Inferior parietal cortex (tissue), 1 donor: Measurements from ENCODE around the gene ZNF226.
"Not testable (repeated sequence)": the region's sequence is repeated elsewhere in the genome, so short reads cannot be mapped to it uniquely, and the experiment has no call there.

Experiments used
- DNase-seq: peaks from one replicate; pipeline ENCODE4 v3.0.0-alpha.2; 2016; ENCODE audit errors: extremely low spot score

The ZNF226 gene

GRCh38 chr19:44164673-44165512, at the start of gene ZNF226:
Gene ZNF226, plus strand, starts transcription at chr19:44165100. Its CDS starts 4,981 bp downstream, at chr19:44170081.
- DNase-seq, result peak; percentile 99

- DNase-seq, result not testable (repeated sequence)
These were observed 43.7 kb upstream of the ZNF226 start for GRCh38 chr19:44121162-44121561.

GRCh38 chr19:44131955-44132354, 32.9 kb upstream of the ZNF226 start:
- DNase-seq, result no peak

- DNase-seq, result peak; percentile 96
These were observed 23.5 kb upstream of the ZNF226 start, which contains the start of gene ZNF234 for GRCh38 chr19:44141191-44142058. Gene ZNF234, plus strand, starts transcription at chr19:44141554. Its CDS starts 3,079 bp downstream, at chr19:44144633.

GRCh38 chr19:44142059-44142433, 22.9 kb upstream of the ZNF226 start:
- DNase-seq, result no peak

GRCh38 chr19:44149776-44150175, 15.1 kb upstream of the ZNF226 start:
- no peak for DNase-seq

GRCh38 chr19:44151491-44151890, 13.4 kb upstream of the ZNF226 start:
- DNase-seq, result no peak

- no peak for DNase-seq
These were observed 8.4 kb upstream of the ZNF226 start for GRCh38 chr19:44156475-44156874.

GRCh38 chr19:44163789-44164188, 1.1 kb upstream of the ZNF226 start:
- DNase-seq, result no peak

GRCh38 chr19:44164327-44164672, 600 bp upstream of the ZNF226 start:
- DNase-seq, result no peak

- DNase-seq, result not testable (repeated sequence)
These were observed 5.8 kb downstream of the ZNF226 start for GRCh38 chr19:44170660-44171059.

- no peak for DNase-seq
These were observed 11.7 kb downstream of the ZNF226 start for GRCh38 chr19:44176590-44176989.

GRCh38 chr19:44180968-44181367, 16.1 kb downstream of the ZNF226 start:
- no peak for DNase-seq

GRCh38 chr19:44182145-44182544, 17.2 kb downstream of the ZNF226 start:
- DNase-seq, result no peak

- no peak for DNase-seq
These were observed 25.1 kb downstream of the ZNF226 start for GRCh38 chr19:44190020-44190419.

GRCh38 chr19:44192127-44192526, 27.2 kb downstream of the ZNF226 start:
- DNase-seq, result no peak

GRCh38 chr19:44196772-44197171, 31.9 kb downstream of the ZNF226 start:
- no peak for DNase-seq

GRCh38 chr19:44202470-44202869, 37.6 kb downstream of the ZNF226 start:
- no peak for DNase-seq

GRCh38 chr19:44202974-44203373, 38.1 kb downstream of the ZNF226 start:
- no peak for DNase-seq

- not testable (repeated sequence) for DNase-seq
These were observed 39.0 kb downstream of the ZNF226 start for GRCh38 chr19:44203877-44204276.

GRCh38 chr19:44204772-44205171, 39.9 kb downstream of the ZNF226 start:
- DNase-seq, result no peak

GRCh38 chr19:44207126-44207803, 42.4 kb downstream of the ZNF226 start:
- peak; percentile 99 for DNase-seq
